ENCODE results near the gene SLX4IP. TPM values are rescaled to one million over a fixed set of nuclear protein-coding genes. Genes with fewer than 3 reads are reported as not detected.

SLX4IP gene
- total RNA-seq, 1 donor from 2014 or later: 5.4 TPM

DNA sequence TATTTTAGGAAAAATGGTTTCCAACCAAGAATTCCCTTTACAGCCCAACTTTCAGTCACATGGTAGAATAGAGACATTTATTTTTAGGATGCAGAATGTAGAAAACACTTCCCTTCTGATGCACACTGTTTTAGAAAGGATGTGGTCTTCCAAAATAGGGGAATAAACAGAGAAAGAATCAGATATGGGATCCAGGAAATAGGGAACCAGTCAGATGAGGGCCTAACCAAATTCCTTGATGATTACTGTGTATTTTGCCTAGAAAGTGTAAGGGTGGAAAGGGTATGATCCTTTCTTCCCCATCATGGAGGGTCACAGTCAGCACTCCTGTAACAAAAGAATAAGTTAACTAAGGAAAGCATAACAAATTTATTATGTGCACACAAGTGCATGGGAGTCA is 27.4 kb downstream of the SLX4IP start:
- peaks cover 9% of the 10 kb centered on the region for H3K36me3 Mint-ChIP-seq (ENCODE audit: low read depth)
- peaks cover 10% of the 10 kb centered on the region for H3K9me3 Mint-ChIP-seq (ENCODE audit: low read depth)
- no peak for DNase-seq (ENCODE audit: low spot score)
- no peak overlapping the region for H3K27ac Mint-ChIP-seq (ENCODE audit: unreplicated experiment)
- no peak overlapping the region for H3K4me3 Mint-ChIP-seq (ENCODE audit: unreplicated experiment)
- peaks cover 22% of the 10 kb centered on the region for H3K4me1 Mint-ChIP-seq (ENCODE audit: low read depth)
- no peaks in the 10 kb centered on the region for H3K27me3 Mint-ChIP-seq (ENCODE audit: low read depth)
- TF ChIP-seq, protein P1, sequence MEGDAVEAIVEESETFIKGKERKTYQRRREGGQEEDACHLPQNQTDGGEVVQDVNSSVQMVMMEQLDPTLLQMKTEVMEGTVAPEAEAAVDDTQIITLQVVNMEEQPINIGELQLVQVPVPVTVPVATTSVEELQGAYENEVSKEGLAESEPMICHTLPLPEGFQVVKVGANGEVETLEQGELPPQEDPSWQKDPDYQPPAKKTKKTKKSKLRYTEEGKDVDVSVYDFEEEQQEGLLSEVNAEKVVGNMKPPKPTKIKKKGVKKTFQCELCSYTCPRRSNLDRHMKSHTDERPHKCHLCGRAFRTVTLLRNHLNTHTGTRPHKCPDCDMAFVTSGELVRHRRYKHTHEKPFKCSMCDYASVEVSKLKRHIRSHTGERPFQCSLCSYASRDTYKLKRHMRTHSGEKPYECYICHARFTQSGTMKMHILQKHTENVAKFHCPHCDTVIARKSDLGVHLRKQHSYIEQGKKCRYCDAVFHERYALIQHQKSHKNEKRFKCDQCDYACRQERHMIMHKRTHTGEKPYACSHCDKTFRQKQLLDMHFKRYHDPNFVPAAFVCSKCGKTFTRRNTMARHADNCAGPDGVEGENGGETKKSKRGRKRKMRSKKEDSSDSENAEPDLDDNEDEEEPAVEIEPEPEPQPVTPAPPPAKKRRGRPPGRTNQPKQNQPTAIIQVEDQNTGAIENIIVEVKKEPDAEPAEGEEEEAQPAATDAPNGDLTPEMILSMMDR (IDR thresholded peaks at IDR 0.05): no peak

DNA sequence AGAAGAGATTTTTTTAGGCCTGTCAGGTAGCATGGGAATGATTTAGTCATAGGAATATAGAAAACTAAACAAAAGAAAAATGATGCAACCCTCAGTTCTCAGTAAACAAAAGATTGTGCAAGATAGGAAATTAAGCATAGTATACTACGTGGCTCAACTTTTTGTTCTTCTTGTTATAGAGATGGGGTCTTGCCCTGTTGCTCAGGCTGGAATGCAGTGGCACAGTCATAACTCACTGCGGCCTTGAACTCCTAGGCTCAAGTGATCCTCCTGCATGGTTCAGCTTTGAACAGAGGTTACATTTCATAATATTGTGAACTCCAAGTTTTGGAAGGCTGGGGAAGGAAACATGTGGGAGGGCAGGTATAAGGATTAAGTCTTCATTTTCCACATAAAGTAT is 28.5 kb downstream of the SLX4IP start:
- Mint-ChIP-seq H3K27ac (ENCODE audit: unreplicated experiment) (no peak overlapping the region), H3K4me1 (ENCODE audit: low read depth) (peaks cover 33% of the 10 kb centered on the region), H3K27me3 (ENCODE audit: low read depth) (no peaks in the 10 kb centered on the region), H3K4me3 (ENCODE audit: unreplicated experiment) (no peak overlapping the region), H3K9me3 (ENCODE audit: low read depth) (peaks cover 8% of the 10 kb centered on the region), H3K36me3 (ENCODE audit: low read depth) (peaks cover 8% of the 10 kb centered on the region)
- DNase-seq (ENCODE audit: low spot score): no peak
- TF ChIP-seq, protein P1 (IDR thresholded peaks at IDR 0.05): no peak

DNA sequence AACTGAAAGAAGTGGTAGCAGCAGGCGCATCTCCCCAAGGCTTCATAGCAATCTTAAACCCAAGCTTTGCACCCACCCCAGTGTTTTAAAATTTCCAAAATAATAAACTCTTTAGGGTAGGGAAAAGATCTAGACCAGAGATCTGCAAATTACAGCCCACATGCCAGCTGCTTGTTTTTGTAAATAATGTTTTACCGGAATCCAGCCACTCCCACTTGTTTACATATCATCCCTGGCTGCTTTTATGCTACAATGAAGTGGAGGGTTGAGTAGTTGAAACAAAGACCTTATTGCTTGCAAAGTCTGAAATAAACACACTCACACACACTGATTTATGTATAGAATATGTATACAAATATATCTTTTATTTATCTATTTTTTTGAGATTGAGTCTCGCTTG is 30.0 kb downstream of the SLX4IP start:
- peaks cover 43% of the 10 kb centered on the region for H3K4me1 Mint-ChIP-seq (ENCODE audit: low read depth)
- peaks cover 3% of the 10 kb centered on the region for H3K36me3 Mint-ChIP-seq (ENCODE audit: low read depth)
- no peak for DNase-seq (ENCODE audit: low spot score)
- H3K4me3 Mint-ChIP-seq (ENCODE audit: unreplicated experiment): no peak overlapping the region
- H3K27ac Mint-ChIP-seq (ENCODE audit: unreplicated experiment): no peak overlapping the region
- H3K27me3 Mint-ChIP-seq (ENCODE audit: low read depth): no peaks in the 10 kb centered on the region
- H3K9me3 Mint-ChIP-seq (ENCODE audit: low read depth): peaks cover 8% of the 10 kb centered on the region
- TF ChIP-seq, protein P1 (IDR thresholded peaks at IDR 0.05): no peak

- TF ChIP-seq, protein P1 (IDR thresholded peaks at IDR 0.05): no peak
- Mint-ChIP-seq H3K4me3 (ENCODE audit: unreplicated experiment) (peak overlapping the region; percentile 52), H3K27me3 (ENCODE audit: low read depth) (no peaks in the 10 kb centered on the region), H3K4me1 (ENCODE audit: low read depth) (peaks cover 44% of the 10 kb centered on the region), H3K9me3 (ENCODE audit: low read depth) (peaks cover 6% of the 10 kb centered on the region), H3K36me3 (ENCODE audit: low read depth) (peaks cover 2% of the 10 kb centered on the region), H3K27ac (ENCODE audit: unreplicated experiment) (peak overlapping the region; percentile 89)
- no peak for DNase-seq (ENCODE audit: low spot score)
These were observed 31.2 kb downstream of the SLX4IP start for GRCh38 chr20:10466325-10466724.

- Mint-ChIP-seq H3K27me3 (ENCODE audit: low read depth) (no peaks in the 10 kb centered on the region), H3K9me3 (ENCODE audit: low read depth) (peaks cover 8% of the 10 kb centered on the region), H3K4me3 (ENCODE audit: unreplicated experiment) (peak overlapping the region; percentile 52), H3K36me3 (ENCODE audit: low read depth) (peaks cover 2% of the 10 kb centered on the region), H3K27ac (ENCODE audit: unreplicated experiment) (peak overlapping the region; percentile 89), H3K4me1 (ENCODE audit: low read depth) (peaks cover 44% of the 10 kb centered on the region)
- TF ChIP-seq, protein P1 (IDR thresholded peaks at IDR 0.05): no peak
- no peak for DNase-seq (ENCODE audit: low spot score)
These were observed 31.8 kb downstream of the SLX4IP start for GRCh38 chr20:10466855-10467254.

Measured in chondrocyte (in vitro differentiated cells).